Esophagus muscularis mucosa (tissue), 4 donors: ENCODE measurements around the gene TRIM41. TPM values are rescaled to one million over a fixed set of nuclear protein-coding genes. Genes with fewer than 3 reads are reported as not detected.
A peak's percentile ranks its signal among the peaks of the same experiment; 100 is the strongest.

Source experiments
- DNase-seq: peaks from one replicate; pipeline ENCODE4 v3.0.0-alpha.2; 2017; ENCODE audit errors: extremely low spot score
- H3K27ac ChIP-seq, 4 donors: fragments of 200-600 bp; sonication (generic); replicated peaks in 1 of 4; 1 replicate in 3 of 4; 2 replicates in 1 of 4; pipeline ENCODE4 v1.5.1; 2016 to 2019; ENCODE audit warnings: mild to moderate bottlenecking in 1 of 4
- H3K27me3 ChIP-seq, 4 donors: fragments of 200-600 bp; sonication (generic); one replicate each; pipeline versions ENCODE4 v1.5.1 to v1.6.0; 2016 to 2019
- H3K36me3 ChIP-seq, 4 donors: fragments of 200-600 bp; sonication (generic); one replicate each; pipeline ENCODE4 v1.5.1; 2016 to 2019
- H3K4me1 ChIP-seq, 4 donors: fragments of 200-600 bp; sonication (generic); one replicate each; pipeline ENCODE4 v1.5.1; 2016 to 2019
- H3K4me3 ChIP-seq, 4 donors: fragments of 200-600 bp; sonication (generic); 1 replicate in 2 of 4; 2 replicates in 2 of 4; pipeline ENCODE4 v1.5.1; 2016 to 2019; ENCODE audit warnings: mild to moderate bottlenecking in 4 of 4, moderate library complexity in 1 of 4
- H3K9me3 ChIP-seq, 4 donors: fragments of 200-600 bp; sonication (generic); 1 replicate in 3 of 4; 2 replicates in 1 of 4; pipeline ENCODE4 v1.5.1; 2016 to 2019
- EP300 ChIP-seq: sonication (generic); formaldehyde crosslinking; IDR thresholded peaks from one replicate; pipeline ENCODE4 v1.6.1; 2017; ENCODE audit warnings: antibody characterized with exemption
- POLR2A ChIP-seq: fragments of 450-650 bp; IDR thresholded peaks from one replicate; pipeline ENCODE4 v1.6.1; 2017; ENCODE audit warnings: antibody characterized with exemption, moderate library complexity, mild to moderate bottlenecking, low read depth
- POLR2AphosphoS5 ChIP-seq, 2 donors: sonication (generic); formaldehyde crosslinking; IDR thresholded peaks; one replicate each; pipeline ENCODE4 v1.6.1; 2017; ENCODE audit warnings: antibody characterized with exemption in 2 of 2
- WGBS: methylation state at CpG from one replicate; pipeline ENCODE4 v1.1.5; 2018; 5-methylcytosine and 5-hydroxymethylcytosine counted together
- intact Hi-C: fragments of 100-400 bp; cut with DNase I; formaldehyde crosslinking; loops from one replicate; pipeline ENCODE4 v1.15.1; 2023
- total RNA-seq, 4 donors: library from RNA; depleted of rRNA; stranded (reverse); fragments of >200 nt; gene quantifications; one replicate each; pipeline versions ENCODE4 v1.1.0 to v1.2.1, GENCODE V29; 2016
- TF ChIP-seq, protein P1 (sequence below), 3 experiments: fragments of 200-600 bp in 2 of 3; fragments of 450-650 bp in 1 of 3; sonication (generic) in 2 of 3; IDR thresholded peaks; one replicate each; pipeline ENCODE4 v1.5.1; 2017 to 2019; ENCODE audit warnings: antibody characterized with exemption in 3 of 3, mild to moderate bottlenecking in 2 of 3, moderate library complexity in 1 of 3

TRIM41 gene
- total RNA-seq, 4 donors from 2014 or later = 9.8 to 22.4 (median 18.2) TPM

DNA sequence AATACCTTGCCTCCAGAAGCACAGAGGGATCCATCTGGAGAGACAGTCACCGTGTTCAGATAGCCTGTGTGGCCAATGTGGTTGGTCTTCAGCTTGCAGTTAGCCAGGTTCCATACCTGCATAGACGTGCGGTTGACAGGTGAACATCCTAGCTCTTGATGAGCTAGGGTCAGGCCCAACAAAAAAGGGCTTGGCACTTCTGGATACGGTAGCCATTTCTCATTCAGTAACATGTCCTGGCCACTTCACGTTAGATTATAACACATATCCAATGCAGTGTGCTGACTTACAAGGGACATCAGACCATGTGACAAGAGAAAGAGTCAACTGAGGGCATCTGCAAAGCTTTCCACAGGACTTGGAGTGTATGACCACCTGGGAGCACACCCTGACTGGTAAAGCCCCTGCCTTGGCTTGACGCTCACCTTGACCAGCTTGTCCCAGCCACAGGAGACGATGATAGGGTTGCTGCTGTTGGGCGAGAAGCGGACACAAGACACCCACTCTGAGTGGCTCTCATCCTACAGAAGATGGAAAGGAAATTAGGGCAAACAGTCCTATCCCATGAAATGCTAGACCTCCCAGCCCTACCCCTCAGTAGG lies 16.1 kb downstream of the TRIM41 start:
- DNase-seq = no peak
- no peak for TF ChIP-seq EP300
- no peak for TF ChIP-seq POLR2AphosphoS5 (IDR thresholded peaks at IDR 0.05)
- TF ChIP-seq, protein P1, sequence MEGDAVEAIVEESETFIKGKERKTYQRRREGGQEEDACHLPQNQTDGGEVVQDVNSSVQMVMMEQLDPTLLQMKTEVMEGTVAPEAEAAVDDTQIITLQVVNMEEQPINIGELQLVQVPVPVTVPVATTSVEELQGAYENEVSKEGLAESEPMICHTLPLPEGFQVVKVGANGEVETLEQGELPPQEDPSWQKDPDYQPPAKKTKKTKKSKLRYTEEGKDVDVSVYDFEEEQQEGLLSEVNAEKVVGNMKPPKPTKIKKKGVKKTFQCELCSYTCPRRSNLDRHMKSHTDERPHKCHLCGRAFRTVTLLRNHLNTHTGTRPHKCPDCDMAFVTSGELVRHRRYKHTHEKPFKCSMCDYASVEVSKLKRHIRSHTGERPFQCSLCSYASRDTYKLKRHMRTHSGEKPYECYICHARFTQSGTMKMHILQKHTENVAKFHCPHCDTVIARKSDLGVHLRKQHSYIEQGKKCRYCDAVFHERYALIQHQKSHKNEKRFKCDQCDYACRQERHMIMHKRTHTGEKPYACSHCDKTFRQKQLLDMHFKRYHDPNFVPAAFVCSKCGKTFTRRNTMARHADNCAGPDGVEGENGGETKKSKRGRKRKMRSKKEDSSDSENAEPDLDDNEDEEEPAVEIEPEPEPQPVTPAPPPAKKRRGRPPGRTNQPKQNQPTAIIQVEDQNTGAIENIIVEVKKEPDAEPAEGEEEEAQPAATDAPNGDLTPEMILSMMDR (IDR thresholded peaks at IDR 0.05) = no peak
- TF ChIP-seq POLR2A = no peak
- H3K36me3 ChIP-seq = peaks cover 69 to 82% (median 81%) of the 10 kb centered on the region in 4 donors
- peaks cover 23 to 54% (median 36%) of the 10 kb centered on the region in 4 donors for H3K4me1 ChIP-seq
- no peaks in the 10 kb centered on the region for H3K27me3 ChIP-seq
- H3K27ac ChIP-seq = no peak overlapping the region
- intact Hi-C loops = no loop called here
- WGBS = 91% methylated on average over 9 of the region's 9 CpGs
- no peak overlapping the region for H3K4me3 ChIP-seq
- no peaks in the 10 kb centered on the region for H3K9me3 ChIP-seq

DNA sequence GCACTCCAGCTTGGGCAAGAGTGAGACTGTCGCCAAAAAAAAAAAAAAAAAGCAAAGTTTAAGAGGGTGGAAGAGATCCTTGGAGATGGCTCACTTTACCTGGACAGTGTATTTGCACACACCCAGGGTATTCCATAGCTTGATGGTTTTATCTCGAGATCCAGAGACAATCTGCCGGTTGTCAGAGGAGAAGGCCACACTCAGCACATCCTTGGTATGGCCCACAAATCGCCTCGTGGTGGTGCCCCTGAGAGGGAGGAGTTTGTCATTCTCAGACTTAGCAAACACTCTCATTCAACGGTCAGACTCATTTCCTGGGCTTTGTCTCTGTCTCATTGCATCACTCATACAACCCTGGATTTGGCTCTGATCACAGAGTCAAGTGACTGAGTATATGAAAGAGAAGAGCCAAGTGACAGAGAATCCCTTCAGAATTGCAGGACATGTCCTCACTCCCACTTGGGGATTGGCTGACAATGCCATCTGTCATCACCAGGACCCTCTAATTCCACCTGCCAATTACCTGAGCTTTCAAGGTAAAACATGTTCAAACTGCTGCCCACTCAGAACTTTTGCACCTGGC lies 18.4 kb downstream of the TRIM41 start:
- Histone ChIP-seq H3K36me3 (peaks cover 45 to 59% (median 58%) of the 10 kb centered on the region in 4 donors), H3K27ac (peak overlapping the region in 3 of 4 donors; percentile 92 to 97 (median 92)), H3K4me1 (peaks cover 37 to 73% (median 56%) of the 10 kb centered on the region in 4 donors), H3K4me3 (no peak overlapping the region), H3K9me3 (no peaks in the 10 kb centered on the region), H3K27me3 (no peaks in the 10 kb centered on the region)
- intact Hi-C loops = no loop called here
- TF ChIP-seq, protein P1 (IDR thresholded peaks at IDR 0.05) = no peak
- no peak for TF ChIP-seq POLR2A
- no peak for TF ChIP-seq EP300
- TF ChIP-seq POLR2AphosphoS5 (IDR thresholded peaks at IDR 0.05) = no peak
- no peak for DNase-seq
- 37% methylated on average over 6 of the region's 6 CpGs for WGBS

DNA sequence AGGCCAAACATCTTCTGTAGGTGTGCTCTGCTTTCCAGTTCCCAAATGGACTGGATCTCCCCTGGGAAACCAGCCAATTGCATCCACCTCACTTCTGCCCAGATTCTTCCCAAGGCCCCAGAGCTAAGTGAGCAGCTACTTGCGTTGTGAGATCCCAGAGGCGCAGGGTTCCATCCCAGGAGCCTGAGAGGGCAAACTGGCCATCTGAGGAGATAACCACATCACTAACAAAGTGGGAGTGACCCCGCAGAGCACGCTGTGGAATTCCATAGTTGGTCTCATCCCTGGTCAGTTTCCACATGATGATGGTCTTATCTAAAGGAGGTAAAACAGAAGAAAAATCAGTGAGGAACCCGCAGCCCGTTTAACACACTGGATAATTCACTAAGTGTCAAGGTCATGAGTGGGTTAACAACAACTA lies 19.0 kb downstream of the TRIM41 start:
- Histone ChIP-seq H3K4me3 (peak overlapping the region; percentile 73 to 81 (median 74)), H3K9me3 (no peaks in the 10 kb centered on the region), H3K4me1 (peaks cover 37 to 75% (median 58%) of the 10 kb centered on the region in 4 donors), H3K27me3 (no peaks in the 10 kb centered on the region), H3K27ac (peak overlapping the region; percentile 92 to 97 (median 94)), H3K36me3 (peaks cover 40 to 54% (median 53%) of the 10 kb centered on the region in 4 donors)
- TF ChIP-seq EP300 (no peak), POLR2AphosphoS5 (IDR thresholded peaks at IDR 0.05) (no peak), POLR2A (no peak)
- TF ChIP-seq, protein P1 (IDR thresholded peaks at IDR 0.05) = no peak
- WGBS = 34% methylated on average over 6 of the region's 6 CpGs
- intact Hi-C loops = loop anchor here (2.0 kb wide), 1 partner anchor 17 kb away; no protein-coding TSS in a partner anchor
- DNase-seq = no peak

DNA sequence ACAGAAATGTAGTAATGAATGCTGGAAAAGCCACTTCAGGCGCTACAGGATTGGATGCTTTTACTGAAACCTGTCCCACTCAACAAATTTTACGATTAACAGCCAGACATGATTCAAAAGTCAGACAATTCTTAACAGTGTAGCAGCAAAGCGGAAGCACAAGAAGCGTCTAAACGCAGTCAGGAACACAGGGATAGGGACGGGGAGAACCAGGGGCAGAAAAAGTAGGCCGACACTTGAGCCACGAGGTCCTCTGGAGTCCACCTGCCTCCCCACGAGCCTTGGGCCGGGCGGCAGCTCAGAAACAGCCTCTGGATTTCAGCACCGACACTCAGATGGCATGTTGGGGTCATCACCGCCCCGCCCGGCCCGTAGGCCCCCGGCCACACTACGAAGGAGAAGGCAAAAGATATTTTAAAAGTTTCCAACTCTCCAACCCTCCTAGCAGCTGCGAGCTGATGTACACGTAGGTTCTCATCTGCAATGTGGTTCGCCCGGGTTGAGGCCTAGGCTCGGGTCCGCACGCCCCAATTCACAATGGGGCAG lies 20.0 kb downstream of the TRIM41 start:
- no peak for DNase-seq
- Histone ChIP-seq H3K36me3 (peaks cover 29 to 43% (median 42%) of the 10 kb centered on the region in 4 donors), H3K27me3 (no peaks in the 10 kb centered on the region), H3K4me1 (peaks cover 43 to 83% (median 68%) of the 10 kb centered on the region in 4 donors), H3K4me3 (peak overlapping the region; percentile 73 to 81 (median 74)), H3K27ac (peak overlapping the region; percentile 92 to 97 (median 94)), H3K9me3 (no peaks in the 10 kb centered on the region)
- TF ChIP-seq POLR2A (no peak), EP300 (no peak), POLR2AphosphoS5 (IDR thresholded peaks at IDR 0.05) (no peak)
- TF ChIP-seq, protein P1 (IDR thresholded peaks at IDR 0.05) = no peak
- intact Hi-C loops = loop anchor here (2.0 kb wide), 1 partner anchor 18 kb away; no protein-coding TSS in a partner anchor
- WGBS = under 1% methylated on average over 18 of the region's 25 CpGs
